HUES6 (cell line): ENCODE measurements around the gene FDX1.

Experiments
- H3K27ac ChIP-seq: 2 replicates; pipeline ENCODE4 v1.7.0; 2013; ENCODE audit warnings: low read depth, mild to moderate bottlenecking, low read length, inconsistent platforms
- H3K27me3 ChIP-seq: 2 replicates; pipeline ENCODE4 v1.6.1; 2013; ENCODE audit warnings: low read length; ENCODE audit not compliant: control insufficient read depth, insufficient read depth
- H3K36me3 ChIP-seq: 2 replicates; pipeline ENCODE4 v1.6.1; 2013; ENCODE audit warnings: low read length; ENCODE audit not compliant: control insufficient read depth, insufficient read depth
- H3K4me1 ChIP-seq: 2 replicates; pipeline ENCODE4 v1.6.1; 2013; ENCODE audit warnings: low read length; ENCODE audit not compliant: control insufficient read depth, insufficient read depth
- H3K4me3 ChIP-seq: 2 replicates; pipeline ENCODE4 v1.5.1; 2013; ENCODE audit warnings: low read depth, low read length
- H3K9ac ChIP-seq: one replicate; pipeline ENCODE4 v1.6.1; 2013; ENCODE audit warnings: mild to moderate bottlenecking, low read length
- H3K9me3 ChIP-seq: 2 replicates; pipeline ENCODE4 v1.6.1; 2013; ENCODE audit warnings: low read depth, low read length; ENCODE audit not compliant: control insufficient read depth, insufficient read depth

Gene FDX1

DNA sequence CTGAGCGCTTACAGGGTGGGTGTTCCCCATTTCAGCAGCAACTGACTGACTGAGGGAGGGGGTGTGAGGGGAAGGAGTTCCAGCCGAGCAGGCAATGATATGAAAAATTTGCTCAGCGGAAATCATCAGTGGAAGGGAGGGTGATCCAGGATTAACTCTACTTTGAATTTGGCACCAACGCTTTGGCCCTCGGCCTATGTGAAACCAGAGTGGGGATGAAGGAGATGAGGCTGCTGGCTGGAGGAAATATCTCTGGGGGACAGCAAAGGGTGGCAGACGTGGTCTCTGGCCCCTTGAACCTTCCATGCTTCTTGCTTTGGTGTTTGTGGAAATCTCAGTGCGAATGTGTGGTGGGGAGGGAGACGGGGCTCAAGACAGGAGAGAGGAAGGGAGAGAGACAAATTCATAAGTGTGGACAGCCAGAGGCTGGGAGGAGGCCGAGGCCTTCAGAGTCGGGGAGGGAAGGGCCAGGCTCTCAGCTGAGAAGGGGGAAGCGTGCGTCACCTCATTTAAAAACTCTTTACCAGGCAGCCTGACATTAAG, 83.6 kb downstream of the FDX1 start:
- Histone ChIP-seq H3K4me3 (no peak overlapping the region), H3K9me3 (peaks cover 11% of the 10 kb centered on the region), H3K27me3 (no peaks in the 10 kb centered on the region), H3K27ac (no peak overlapping the region), H3K4me1 (no peaks in the 10 kb centered on the region), H3K9ac (no peak overlapping the region), H3K36me3 (no peaks in the 10 kb centered on the region)

DNA sequence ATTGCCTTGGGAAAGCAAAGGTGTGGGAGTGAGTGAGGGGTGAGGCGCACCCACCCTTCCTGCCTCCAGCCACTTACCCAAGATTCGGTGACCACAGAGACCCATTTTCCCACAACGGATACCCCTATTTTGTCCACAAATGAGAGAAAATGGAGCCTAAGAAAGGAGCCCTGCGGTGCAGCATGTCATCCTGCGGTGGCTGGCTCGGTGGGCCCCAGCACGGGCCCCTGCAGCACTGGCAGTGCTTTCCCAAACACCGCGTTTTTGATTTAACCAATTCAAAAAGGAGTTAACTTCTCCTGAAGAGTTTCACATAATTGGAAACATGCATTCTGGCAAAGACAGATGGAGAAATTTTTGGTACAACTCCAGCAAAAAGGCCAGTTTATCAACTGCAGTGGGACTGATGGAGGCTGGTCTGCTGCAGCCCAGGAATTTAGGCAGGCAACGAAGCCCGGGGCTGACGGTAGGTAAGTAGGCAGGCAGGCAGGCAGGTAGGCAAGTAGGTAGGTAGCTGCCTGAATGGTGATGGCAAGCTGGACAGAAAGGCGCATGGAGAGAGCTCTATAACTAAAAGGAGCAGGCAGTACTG, 84.2 kb downstream of the FDX1 start:
- no peak overlapping the region for H3K27ac ChIP-seq
- no peaks in the 10 kb centered on the region for H3K36me3 ChIP-seq
- no peak overlapping the region for H3K4me3 ChIP-seq

More for the DNA sequence above, 84.2 kb downstream of the FDX1 start:
- no peaks in the 10 kb centered on the region for H3K27me3 ChIP-seq
- H3K9me3 ChIP-seq = peaks cover 11% of the 10 kb centered on the region
- H3K9ac ChIP-seq = no peak overlapping the region
- no peaks in the 10 kb centered on the region for H3K4me1 ChIP-seq
